GM12878 (cell line): ENCODE measurements around the gene KCNK7. TPM values are rescaled to one million over a fixed set of nuclear protein-coding genes. Genes with fewer than 3 reads are reported as not detected.
A peak's percentile ranks its signal among the peaks of the same experiment; 100 is the strongest.

Source experiments
- BCL11A ChIP-seq: IDR thresholded peaks from 2 replicates; pipeline ENCODE4 v1.6.1; 2011; ENCODE audit warnings: low read depth, low read length
- BRCA1 ChIP-seq: IDR thresholded peaks from 2 replicates; pipeline ENCODE4 v1.6.1; 2011; ENCODE audit warnings: low read depth, low read length, improper control_type of control experiment
- CEBPZ ChIP-seq: fragments of 150-350 bp; IDR thresholded peaks from 2 replicates; pipeline ENCODE4 v1.6.1; 2016; ENCODE audit warnings: low read depth, low read length
- CREB1 ChIP-seq: IDR thresholded peaks from 2 replicates; pipeline ENCODE4 v1.6.1; 2012; ENCODE audit warnings: low read depth, mild to moderate bottlenecking, inconsistent platforms
- E2F4 ChIP-seq: IDR thresholded peaks from 2 replicates; pipeline ENCODE4 v1.6.1; 2012; ENCODE audit warnings: low read depth, low read length, improper control_type of control experiment
- EED ChIP-seq: sonication (generic); IDR thresholded peaks from 2 replicates; pipeline ENCODE4 v1.6.1; 2016; ENCODE audit warnings: antibody characterized with exemption, low read depth
- FOS ChIP-seq: IDR thresholded peaks from 3 replicates; pipeline ENCODE4 v1.6.1; 2011; ENCODE audit warnings: borderline replicate concordance; ENCODE audit not compliant: insufficient read length; ENCODE audit errors: extremely low read depth
- JUNB ChIP-seq: IDR thresholded peaks from 2 replicates; pipeline ENCODE4 v1.6.1; 2016; ENCODE audit warnings: antibody characterized with exemption, mild to moderate bottlenecking
- NFIC ChIP-seq: IDR thresholded peaks from 2 replicates; pipeline ENCODE4 v1.6.1; 2012; ENCODE audit warnings: low read depth, mild to moderate bottlenecking, inconsistent platforms, low read length, moderate library complexity
- NR2C1 ChIP-seq: fragments of 450-650 bp; IDR thresholded peaks from 2 replicates; pipeline ENCODE4 v1.6.1; 2017; ENCODE audit warnings: antibody characterized with exemption, mild to moderate bottlenecking, moderate library complexity
- NRF1 ChIP-seq: conservative IDR thresholded peaks from 2 replicates; pipeline ENCODE4 v1.6.1; 2011; ENCODE audit warnings: mild to moderate bottlenecking, low read depth, low read length, improper control_type of control experiment
- POLR2A ChIP-seq: IDR thresholded peaks from 2 replicates; pipeline ENCODE4 v1.6.1; 2011; ENCODE audit warnings: low read depth, mild to moderate bottlenecking, low read length
- SIX5 ChIP-seq: IDR thresholded peaks from 2 replicates; pipeline ENCODE4 v1.6.1; 2011; ENCODE audit warnings: mild to moderate bottlenecking, low read depth, low read length, moderate library complexity; ENCODE audit not compliant: severe bottlenecking
- SMAD1 ChIP-seq: fragments of 450-650 bp; IDR thresholded peaks from 2 replicates; pipeline ENCODE4 v1.6.1; 2018; ENCODE audit warnings: mild to moderate bottlenecking, low read depth; ENCODE audit not compliant: partially characterized antibody
- SMC3 ChIP-seq: IDR thresholded peaks from 2 replicates; pipeline ENCODE4 v1.6.1; 2011; ENCODE audit warnings: low read length, improper control_type of control experiment, borderline replicate concordance
- SREBF1 ChIP-seq: IDR thresholded peaks from 2 replicates; pipeline ENCODE4 v1.6.1; 2012; ENCODE audit warnings: mild to moderate bottlenecking, low read length
- STAT1 ChIP-seq: fragments of 450-650 bp; conservative IDR thresholded peaks from 2 replicates; pipeline ENCODE4 v1.6.1; 2014; ENCODE audit warnings: antibody characterized with exemption, mild to moderate bottlenecking
- TARDBP ChIP-seq: IDR thresholded peaks from 2 replicates; pipeline ENCODE4 v1.6.1; 2016; ENCODE audit warnings: borderline replicate concordance
- USF1 ChIP-seq: IDR thresholded peaks from 2 replicates; pipeline ENCODE4 v1.6.1; 2011; ENCODE audit warnings: borderline replicate concordance, low read depth, mild to moderate bottlenecking, moderate library complexity, mixed read lengths, low read length; ENCODE audit not compliant: insufficient read depth; ENCODE audit errors: extremely low read length
- YY1 ChIP-seq: IDR thresholded peaks from 2 replicates; pipeline ENCODE4 v1.6.1; 2011; ENCODE audit warnings: low read depth, mild to moderate bottlenecking, low read length
- ZBED1 ChIP-seq: IDR thresholded peaks from 2 replicates; pipeline ENCODE4 v1.6.1; 2016; ENCODE audit warnings: borderline replicate concordance
- ZBTB4 ChIP-seq: fragments of 450-650 bp; formaldehyde crosslinking; IDR thresholded peaks from 2 replicates; pipeline ENCODE4 v1.4.0; 2022; ENCODE audit warnings: mild to moderate bottlenecking, moderate library complexity
- ZNF384 ChIP-seq: IDR thresholded peaks from 2 replicates; pipeline ENCODE4 v1.6.1; 2012; ENCODE audit warnings: low read depth, mild to moderate bottlenecking, low read length, improper control_type of control experiment, borderline replicate concordance
- ZSCAN29 ChIP-seq: fragments of 450-650 bp; IDR thresholded peaks from 2 replicates; pipeline ENCODE4 v1.6.1; 2017; ENCODE audit warnings: mild to moderate bottlenecking, moderate library complexity
- polyA plus RNA-seq, 11 experiments: library from polyadenylated mRNA; depleted of rRNA in 4 of 11; unstranded in 6 of 11; stranded (reverse) in 5 of 11; fragments of >200 nt; fragmentation: Nextera tagmentation in 4 of 11; fragmentation: Illumina TruSeq in 1 of 11; extraction: Ambion mirVana in 4 of 11; extraction: Trizol in 1 of 11; gene quantifications; 1 replicate in 1 of 11; 2 replicates in 10 of 11; pipeline versions ENCODE4 v1.2.1 to v1.2.3, GENCODE V29; 2011 to 2016; ENCODE audit warnings: inconsistent platforms in 2 of 11, missing spikeins in 2 of 11, low read depth in 1 of 11
- total RNA-seq, 4 experiments: library from RNA; depleted of rRNA in 3 of 4; stranded (reverse); fragments of >200 nt in 3 of 4; fragmentation: Illumina TruSeq in 1 of 4; extraction: Trizol in 1 of 4; gene quantifications; 2 replicates each; pipeline versions ENCODE4 v1.2.1 to v1.2.3, GENCODE V29; 2013 to 2021

The KCNK7 gene
- total and polyA plus RNA-seq, 10 of the 15 experiments (the other 5 are each of a cell fraction or from before 2014, with no cell fraction given): 0.11 to 0.54 (median 0.23) TPM; not detected in 7

GRCh38 chr11:65574109-65574810 is 21.3 kb downstream of the KCNK7 start (continued):
- TF ChIP-seq ZBTB4 (no peak), E2F4 (no peak), NR2C1 (peak; percentile 50), CEBPZ (no peak), YY1 (no peak; the same call in none of the 2 replicates), POLR2A (peak; percentile 62), JUNB (no peak), CREB1 (no peak), ZNF384 (no peak), EED (peak; percentile 99), USF1 (no peak), ZSCAN29 (peak; percentile 40; the same call in 1 of the 2 replicates), STAT1 (no peak), NRF1 (no peak), NFIC (no peak), SIX5 (peak; percentile 16), SMC3 (peak; percentile 73), FOS (no peak), SREBF1 (no peak), ZBED1 (0 out of 2 replicates have a peak, but pooled peaks have one; percentile 35), BCL11A (peak; percentile 54; the same call in 1 of the 2 replicates), TARDBP (peak; percentile 67; the same call in 1 of the 2 replicates), BRCA1 (no peak), SMAD1 (no peak)
